B cell (primary cell): ENCODE results near the gene GPR183.

ENCODE experiments used
- CTCF ChIP-seq: fragments of 200-600 bp; IDR thresholded peaks from one replicate; pipeline ENCODE4 v1.8.0; 2022; ENCODE audit warnings: antibody characterized with exemption, mild to moderate bottlenecking
- EZH2 ChIP-seq: IDR thresholded peaks from 2 replicates; pipeline ENCODE4 v1.6.1; 2012; ENCODE audit warnings: borderline replicate concordance, low read depth, mild to moderate bottlenecking, moderate library complexity, low read length; ENCODE audit not compliant: insufficient read depth, poor library complexity, severe bottlenecking

- TF ChIP-seq CTCF (no peak), EZH2 (no peak)
Observed at GRCh38 chr13:99322297-99323103, 15.3 kb upstream of the GPR183 start.
